Type B pancreatic cell (in vitro differentiated cells): ENCODE measurements around the gene SMAD5. TPM values are rescaled to one million over a fixed set of nuclear protein-coding genes. Genes with fewer than 3 reads are reported as not detected.

Experiments used
- DNase-seq: peaks from one replicate; pipeline ENCODE4 v3.0.0; 2021; ENCODE audit warnings: mixed read lengths; ENCODE audit not compliant: unreplicated experiment; ENCODE audit errors: extremely low spot score
- H3K27ac Mint-ChIP-seq: 2 replicates; pipeline ENCODE4 v1.8.0; 2021; ENCODE audit warnings: mild to moderate bottlenecking, mixed read lengths
- H3K27me3 Mint-ChIP-seq: 2 replicates; pipeline ENCODE4 v1.8.0; 2021; ENCODE audit warnings: mixed read lengths
- H3K36me3 Mint-ChIP-seq: 2 replicates; pipeline ENCODE4 v1.8.0; 2021; ENCODE audit warnings: mixed read lengths
- H3K4me1 Mint-ChIP-seq: one replicate; pipeline ENCODE4 v1.8.0; 2021; ENCODE audit warnings: mixed read lengths; ENCODE audit not compliant: unreplicated experiment
- H3K4me3 Mint-ChIP-seq: 2 replicates; pipeline ENCODE4 v1.8.0; 2021; ENCODE audit warnings: mild to moderate bottlenecking, mixed read lengths
- H3K9me3 Mint-ChIP-seq: 2 replicates; pipeline ENCODE4 v1.8.0; 2021; ENCODE audit warnings: mixed read lengths
- CTCF ChIP-seq: fragments of 200-600 bp; sonication (generic); conservative IDR thresholded peaks from 2 replicates; pipeline ENCODE4 v1.5.0; 2021; ENCODE audit warnings: antibody characterized with exemption, mild to moderate bottlenecking
- total RNA-seq: library from RNA; stranded (reverse); gene quantifications from 2 replicates; pipeline ENCODE4 v1.2.1, GENCODE V29; 2021; ENCODE audit warnings: low replicate concordance

The SMAD5 gene
- total RNA-seq, 1 donor from 2014 or later: 80.0 TPM

GRCh38 chr5:136090319-136090718, 42.3 kb upstream of the SMAD5 start:
- DNase-seq: no peak
- H3K4me3 Mint-ChIP-seq: no peak overlapping the region
- no peaks in the 10 kb centered on the region for H3K36me3 Mint-ChIP-seq
- H3K27ac Mint-ChIP-seq: no peak overlapping the region
- no peak for TF ChIP-seq CTCF
- H3K4me1 Mint-ChIP-seq: peaks cover 13% of the 10 kb centered on the region
- H3K9me3 Mint-ChIP-seq: no peaks in the 10 kb centered on the region
- peaks cover 11% of the 10 kb centered on the region for H3K27me3 Mint-ChIP-seq

- Mint-ChIP-seq H3K9me3 (no peaks in the 10 kb centered on the region), H3K27me3 (peaks cover 10% of the 10 kb centered on the region), H3K36me3 (no peaks in the 10 kb centered on the region), H3K27ac (no peak overlapping the region), H3K4me3 (no peak overlapping the region), H3K4me1 (peaks cover 18% of the 10 kb centered on the region)
- DNase-seq: no peak
- no peak for TF ChIP-seq CTCF
Measured at GRCh38 chr5:136094189-136094912, 38.3 kb upstream of the SMAD5 start.

GRCh38 chr5:136094913-136095641, 37.6 kb upstream of the SMAD5 start:
- Mint-ChIP-seq H3K27ac (no peak overlapping the region), H3K27me3 (peaks cover 10% of the 10 kb centered on the region), H3K4me3 (no peak overlapping the region), H3K4me1 (peaks cover 11% of the 10 kb centered on the region), H3K9me3 (no peaks in the 10 kb centered on the region), H3K36me3 (no peaks in the 10 kb centered on the region)
- no peak for DNase-seq
- TF ChIP-seq CTCF: no peak

GRCh38 chr5:136098176-136098575, 34.5 kb upstream of the SMAD5 start:
- no peak for TF ChIP-seq CTCF
- Mint-ChIP-seq H3K9me3 (no peaks in the 10 kb centered on the region), H3K27ac (no peak overlapping the region), H3K36me3 (no peaks in the 10 kb centered on the region), H3K4me1 (peaks cover 10% of the 10 kb centered on the region), H3K4me3 (no peak overlapping the region), H3K27me3 (peaks cover 16% of the 10 kb centered on the region)
- no peak for DNase-seq

- H3K4me1 Mint-ChIP-seq: peaks cover 18% of the 10 kb centered on the region
- H3K9me3 Mint-ChIP-seq: no peaks in the 10 kb centered on the region
- no peak overlapping the region for H3K4me3 Mint-ChIP-seq
- no peaks in the 10 kb centered on the region for H3K36me3 Mint-ChIP-seq
- peaks cover 16% of the 10 kb centered on the region for H3K27me3 Mint-ChIP-seq
- no peak overlapping the region for H3K27ac Mint-ChIP-seq
- no peak for DNase-seq
- TF ChIP-seq CTCF: no peak
Measured at GRCh38 chr5:136099870-136100269, 32.8 kb upstream of the SMAD5 start.
